GM18499 (cell line): Measurements from ENCODE around the gene GPR87.

Experiments used
- ATAC-seq: cut with Tn5 transposase; IDR thresholded peaks from one replicate; pipeline ENCODE4 v1.9.1; 2021; ENCODE audit warnings: moderate number of reproducible peaks; ENCODE audit not compliant: insufficient read depth, unreplicated experiment

GPR87 gene, protein sequence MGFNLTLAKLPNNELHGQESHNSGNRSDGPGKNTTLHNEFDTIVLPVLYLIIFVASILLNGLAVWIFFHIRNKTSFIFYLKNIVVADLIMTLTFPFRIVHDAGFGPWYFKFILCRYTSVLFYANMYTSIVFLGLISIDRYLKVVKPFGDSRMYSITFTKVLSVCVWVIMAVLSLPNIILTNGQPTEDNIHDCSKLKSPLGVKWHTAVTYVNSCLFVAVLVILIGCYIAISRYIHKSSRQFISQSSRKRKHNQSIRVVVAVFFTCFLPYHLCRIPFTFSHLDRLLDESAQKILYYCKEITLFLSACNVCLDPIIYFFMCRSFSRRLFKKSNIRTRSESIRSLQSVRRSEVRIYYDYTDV

DNA sequence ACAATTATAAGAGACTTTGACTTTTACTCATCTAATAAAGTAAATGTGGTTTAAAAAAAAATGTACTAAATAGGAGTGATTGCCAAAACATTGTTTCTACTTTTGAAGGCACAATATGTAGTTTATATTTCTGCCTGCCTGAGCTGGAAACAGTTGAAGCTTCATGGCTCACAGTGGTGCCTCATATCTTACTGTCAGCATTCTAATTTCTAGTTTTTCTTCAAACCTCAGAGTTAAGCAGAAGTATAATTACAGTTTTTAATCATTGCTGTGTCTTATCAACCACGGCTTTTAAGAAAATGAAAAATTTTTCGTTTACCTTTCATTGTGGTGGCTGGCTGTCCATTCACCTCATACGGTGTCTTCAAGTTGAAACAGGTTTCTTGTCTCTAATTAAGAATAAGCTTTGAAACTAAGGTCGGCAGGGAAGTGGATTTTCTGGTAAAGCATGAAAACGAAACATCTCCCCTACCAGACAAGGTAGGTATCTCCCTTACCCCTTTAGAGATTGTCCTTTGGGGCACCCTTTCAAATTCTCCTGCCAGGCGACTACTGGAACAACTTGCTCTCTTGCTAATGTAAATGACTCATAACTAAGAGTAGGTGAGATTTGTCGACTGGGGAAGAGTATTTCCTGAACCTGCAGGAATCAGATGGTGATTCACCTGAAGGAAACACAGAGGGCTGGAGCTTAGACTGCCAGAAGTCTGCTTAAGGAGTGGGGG lies at the start of gene GPR87:
Gene GPR87, minus strand, starts transcription at position 554 of the 725 bp plus-strand sequence. CDS start 16,720 bp downstream, outside the sequence.
- no peak for ATAC-seq

- no peak for ATAC-seq
Measured at GRCh38 chr3:151362751-151363174, 46.1 kb upstream of the GPR87 start.

GRCh38 chr3:151357463-151357850 lies 40.8 kb upstream of the GPR87 start:
- ATAC-seq = no peak

GRCh38 chr3:151356794-151357462 lies 40.3 kb upstream of the GPR87 start:
- ATAC-seq = no peak

DNA sequence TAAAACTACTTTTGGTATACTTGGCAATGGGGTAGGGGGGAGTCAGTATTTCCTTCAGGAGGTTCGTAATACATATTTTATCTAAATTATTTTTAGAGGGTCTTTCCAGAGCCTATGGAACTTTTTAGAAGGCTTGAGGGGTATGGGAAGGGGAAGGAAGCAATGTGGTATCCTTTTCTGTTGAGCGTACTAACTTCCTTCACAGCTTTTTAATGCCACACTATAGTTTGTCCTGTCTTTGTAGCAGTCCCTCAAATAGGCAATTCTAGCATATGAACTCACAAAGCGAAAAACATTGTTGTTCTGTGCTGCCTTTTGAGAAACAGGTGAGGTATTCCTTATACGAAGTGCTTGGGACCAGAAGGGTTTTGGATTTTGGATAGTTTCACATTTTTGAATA lies 35.0 kb upstream of the GPR87 start:
- no peak for ATAC-seq

DNA sequence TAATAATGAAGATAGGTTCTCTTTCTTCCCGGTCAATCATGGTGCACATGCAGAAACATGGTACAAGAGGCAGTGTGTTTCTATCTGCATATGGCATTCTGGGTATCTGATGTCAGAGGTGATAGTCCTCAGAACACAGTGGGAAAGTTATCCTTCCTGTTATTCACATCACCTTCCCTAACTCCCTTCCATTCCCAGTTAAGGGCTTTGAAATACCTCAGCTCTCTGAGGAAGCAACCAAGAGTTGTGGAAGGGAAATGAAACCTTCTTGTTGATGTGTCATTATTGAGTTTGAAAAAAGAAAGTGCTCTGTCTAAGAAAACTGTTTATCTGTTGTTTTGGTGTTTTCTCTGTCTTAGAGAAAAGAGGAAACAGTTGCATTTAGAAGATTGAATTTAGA lies 34.6 kb upstream of the GPR87 start:
- ATAC-seq = peak; percentile 84

DNA sequence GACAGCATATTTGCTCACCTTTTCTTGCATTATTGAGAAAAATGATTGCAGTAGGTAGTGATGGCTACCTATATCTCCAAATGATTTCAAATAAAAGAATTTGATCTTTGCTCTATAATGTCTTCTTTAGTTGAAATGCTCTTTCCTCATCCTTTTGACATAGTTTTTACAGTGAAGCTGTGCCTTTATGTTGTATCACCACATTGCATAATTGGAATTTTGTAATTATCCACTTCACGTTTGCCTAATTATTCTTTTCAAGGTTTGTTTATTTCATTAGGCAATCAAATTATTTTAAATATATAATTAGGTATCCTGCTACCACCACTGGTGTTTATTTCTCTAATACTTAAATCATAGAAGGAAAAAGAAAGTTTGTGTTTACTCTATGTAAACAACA lies 34.0 kb upstream of the GPR87 start:
- ATAC-seq = no peak

- no peak for ATAC-seq
Measured at GRCh38 chr3:151347432-151347831, 30.8 kb upstream of the GPR87 start.

- no peak for ATAC-seq
Measured at GRCh38 chr3:151346292-151346691, 29.7 kb upstream of the GPR87 start.

DNA sequence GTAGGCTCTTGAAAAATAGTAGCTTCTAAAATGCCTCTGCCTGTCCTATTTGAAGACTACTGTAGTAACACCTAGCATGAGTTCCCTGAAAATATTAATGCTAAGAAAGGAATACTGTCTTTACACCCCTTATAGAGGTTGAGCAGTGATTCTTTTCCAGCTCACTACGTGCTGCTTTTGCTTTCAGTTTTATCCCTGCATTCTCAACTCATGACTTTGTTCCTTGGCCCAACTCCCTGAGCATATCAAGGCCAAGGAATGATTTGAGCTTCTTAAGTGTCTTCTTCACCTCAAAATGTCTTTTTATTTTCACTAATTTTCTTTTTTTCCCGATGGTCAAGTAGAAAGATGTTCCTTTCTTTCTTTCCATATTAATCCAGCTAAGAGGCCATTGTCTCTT lies 29.2 kb upstream of the GPR87 start:
- ATAC-seq = no peak

GRCh38 chr3:151331696-151332095 lies 15.1 kb upstream of the GPR87 start:
- ATAC-seq = no peak

DNA sequence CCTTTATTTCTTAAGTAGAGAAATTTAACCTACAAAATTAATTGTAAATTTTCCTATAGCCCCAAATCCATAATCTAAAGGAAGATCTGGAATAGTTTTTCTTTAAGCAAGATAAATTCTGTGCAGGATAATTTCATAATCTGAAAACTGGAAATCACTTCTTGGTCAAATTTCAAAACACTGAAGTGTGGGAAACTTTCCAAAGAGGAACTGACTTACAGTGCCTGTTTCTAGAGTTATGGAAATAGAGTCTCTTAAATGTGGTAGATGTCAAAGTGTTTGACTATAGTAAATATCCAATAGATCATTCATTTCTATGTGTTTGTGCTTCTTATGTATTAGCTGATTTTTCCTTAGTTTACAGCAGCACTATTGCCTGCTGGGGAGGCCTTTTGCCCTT lies 14.3 kb upstream of the GPR87 start:
- ATAC-seq = no peak

DNA sequence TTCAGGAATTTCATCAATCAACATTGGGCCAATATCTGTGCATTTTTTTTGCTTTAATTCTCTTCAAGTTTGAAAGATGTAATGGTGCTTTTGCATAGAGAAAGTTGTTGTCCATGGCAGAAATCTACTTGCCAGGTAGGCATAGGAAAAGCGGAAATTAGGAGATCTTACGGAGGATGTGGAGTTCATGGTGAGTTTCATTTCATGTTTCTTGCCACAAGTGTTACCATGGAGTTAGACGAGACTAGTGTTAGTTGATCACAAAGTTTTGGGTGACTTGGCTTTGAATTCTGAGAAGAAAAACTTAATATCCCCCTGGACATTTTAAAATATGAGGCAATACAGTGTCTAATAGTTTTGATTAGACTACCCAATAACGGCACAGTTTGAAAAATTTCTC lies 13.8 kb upstream of the GPR87 start:
- no peak for ATAC-seq

DNA sequence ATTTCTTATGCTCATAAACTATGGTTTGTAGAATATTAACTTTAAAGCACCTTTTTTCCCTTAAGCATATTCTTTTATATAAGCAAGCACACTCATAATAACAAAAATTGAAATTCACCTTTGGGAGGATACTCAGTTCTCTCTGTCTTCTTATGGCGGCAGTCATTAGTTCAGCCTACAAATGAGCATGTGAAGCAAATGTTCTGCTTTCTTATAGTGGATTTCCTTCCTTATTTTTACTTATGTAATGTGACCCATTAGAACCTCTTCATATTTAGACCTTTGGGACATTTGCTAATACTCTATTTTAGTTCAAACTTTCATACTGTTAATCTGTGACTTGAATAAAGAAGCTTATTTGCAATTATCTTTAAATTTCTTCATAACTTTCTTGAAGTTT lies 12.7 kb upstream of the GPR87 start, which contains the start of gene P2RY13:
Gene P2RY13, minus strand, starts transcription at position 187 of the 400 bp plus-strand sequence. Its CDS starts 21 bp downstream, at position 166.
- no peak for ATAC-seq

DNA sequence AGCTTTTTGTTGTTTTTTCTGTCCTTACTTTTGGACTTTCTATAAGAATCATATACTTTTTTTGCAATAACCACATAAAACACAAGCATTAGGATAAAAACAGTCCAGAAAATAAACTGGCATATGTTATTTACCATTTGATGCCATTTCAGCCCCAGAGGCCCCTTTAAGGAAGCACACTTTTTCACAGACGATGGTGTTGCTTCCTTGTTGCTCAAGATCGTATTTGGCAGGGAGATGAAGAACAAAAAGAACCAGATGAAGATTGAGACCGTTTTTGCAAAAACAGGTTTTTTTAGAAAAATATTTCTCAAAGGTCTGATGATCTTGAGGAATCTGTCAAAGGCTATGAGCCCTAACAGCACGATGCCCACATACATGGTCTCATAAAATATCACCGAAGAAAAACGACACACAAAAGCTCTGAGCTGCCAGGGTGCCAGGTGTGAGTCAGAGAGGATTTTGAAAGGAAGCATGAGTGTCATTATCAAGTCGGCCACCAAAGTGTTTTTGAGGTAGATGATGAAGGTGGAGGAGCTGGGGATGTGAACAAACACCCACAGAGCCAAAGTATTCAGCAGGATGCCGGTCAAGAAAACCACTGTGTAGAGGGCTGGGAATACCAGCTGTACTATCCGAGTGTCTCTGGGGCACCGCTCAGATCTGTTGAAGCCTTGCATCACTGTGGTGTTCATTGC lies 11.8 kb upstream of the GPR87 start:
- ATAC-seq = no peak

DNA sequence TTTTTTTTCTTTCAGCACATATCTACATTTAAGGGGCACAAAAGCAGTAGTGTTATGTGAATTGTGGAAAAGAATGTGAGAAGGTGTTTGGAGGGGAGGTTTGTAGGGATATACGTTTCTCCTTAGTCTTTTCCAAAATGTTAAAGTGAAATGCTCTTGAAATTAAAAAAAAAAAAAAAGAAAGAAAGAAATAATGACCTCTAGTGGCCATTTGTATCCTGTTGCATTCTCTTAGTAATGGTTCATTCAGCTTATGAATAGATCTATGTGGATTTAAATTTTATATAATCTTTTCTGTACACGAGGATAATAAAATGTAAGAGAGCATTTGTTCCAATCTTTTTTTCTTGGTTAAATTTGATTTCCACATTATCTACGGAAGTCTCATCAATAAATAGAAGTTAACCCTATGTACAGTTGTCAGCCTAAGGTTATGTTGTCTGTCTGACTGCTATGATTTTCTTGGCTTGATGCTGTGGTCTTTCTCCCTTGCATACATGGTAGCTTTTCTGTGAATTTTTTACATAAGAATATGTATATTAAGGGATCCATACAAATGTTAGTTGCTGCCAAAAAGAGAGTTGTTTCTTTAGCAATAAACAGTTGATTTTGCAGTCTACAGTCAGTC lies 11.1 kb upstream of the GPR87 start:
- no peak for ATAC-seq

DNA sequence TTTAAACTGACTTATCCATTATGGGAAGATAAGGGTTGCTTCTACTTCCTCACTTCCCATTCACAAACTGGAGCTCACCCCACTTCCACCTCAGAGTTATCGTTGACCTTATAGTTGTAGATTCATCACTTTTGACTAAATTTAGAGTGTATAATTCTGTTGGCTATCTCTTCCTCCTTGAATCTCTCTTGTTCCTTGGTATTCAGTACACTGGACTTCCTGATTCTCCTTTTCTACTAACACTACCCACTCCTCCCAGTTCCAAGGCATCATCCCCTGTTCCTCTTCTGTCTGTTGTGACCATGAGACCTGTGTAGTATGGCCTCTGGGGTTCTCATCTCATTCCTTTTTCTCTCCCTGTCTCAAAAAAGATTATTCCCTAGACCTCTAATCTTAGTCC lies 5.9 kb upstream of the GPR87 start:
- no peak for ATAC-seq

GRCh38 chr3:151321526-151321925 lies 4.9 kb upstream of the GPR87 start:
- ATAC-seq = no peak

DNA sequence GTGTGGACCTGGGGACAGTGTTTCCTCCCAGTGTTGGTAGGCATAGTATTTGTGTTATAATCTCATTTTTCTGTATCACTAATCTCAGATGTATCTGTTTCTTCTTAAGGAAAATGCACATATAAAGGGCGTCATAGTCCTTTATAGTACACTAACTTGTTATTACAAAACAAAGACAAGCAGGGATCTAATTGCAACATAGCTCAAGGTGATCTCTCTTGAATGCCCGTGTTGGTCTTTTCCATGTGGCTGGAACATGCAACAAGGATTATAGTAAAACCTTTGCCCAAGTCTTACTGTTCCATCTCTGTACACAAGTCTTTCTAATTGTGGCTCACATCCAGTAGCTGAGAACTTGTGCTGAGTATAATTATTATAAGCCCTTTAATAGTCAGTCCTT lies 3.5 kb upstream of the GPR87 start:
- no peak for ATAC-seq

GRCh38 chr3:151319628-151320027 lies 3.0 kb upstream of the GPR87 start:
- ATAC-seq = no peak
